OCI-LY1 (cell line): ENCODE measurements around the gene GAL3ST1.

ENCODE experiments used
- H2AFZ ChIP-seq: fragments of 200-600 bp; sonication (generic), shearing (Covaris generic); 2 replicates; pipeline ENCODE4 v1.6.0; 2014; ENCODE audit warnings: antibody characterized with exemption, mild to moderate bottlenecking, low read length
- H3F3A ChIP-seq: fragments of 200-600 bp; sonication (generic), shearing (Covaris generic); 2 replicates; pipeline ENCODE4 v1.6.0; 2014; ENCODE audit warnings: mild to moderate bottlenecking, antibody characterized with exemption, low read length, moderate library complexity; ENCODE audit not compliant: insufficient read depth
- H3K27ac ChIP-seq: fragments of 200-600 bp; sonication (generic); 2 replicates; pipeline ENCODE4 v1.5.1; 2014; ENCODE audit warnings: low read length, mixed run types, mild to moderate bottlenecking, low read depth; ENCODE audit not compliant: poor library complexity, severe bottlenecking
- H3K27me3 ChIP-seq: fragments of 200-600 bp; sonication (generic); 2 replicates; pipeline ENCODE4 v1.6.0; 2014; ENCODE audit warnings: antibody characterized with exemption, mild to moderate bottlenecking, low read length, moderate library complexity; ENCODE audit not compliant: insufficient read depth
- H3K36me3 ChIP-seq: fragments of 200-600 bp; sonication (generic); 2 replicates; pipeline ENCODE4 v1.6.1; 2014; ENCODE audit warnings: mild to moderate bottlenecking, antibody characterized with exemption, low read length, moderate library complexity, mixed read lengths; ENCODE audit not compliant: insufficient read depth
- H3K4me1 ChIP-seq: fragments of 200-600 bp; sonication (generic); 2 replicates; pipeline ENCODE4 v1.5.1; 2014; ENCODE audit warnings: mild to moderate bottlenecking, low read length, moderate library complexity; ENCODE audit not compliant: insufficient read depth, severe bottlenecking
- H3K4me2 ChIP-seq: fragments of 200-600 bp; sonication (generic), shearing (Covaris generic); 2 replicates; pipeline ENCODE4 v1.6.1; 2014; ENCODE audit warnings: low read length
- H3K4me3 ChIP-seq: fragments of 200-600 bp; sonication (generic); 2 replicates; pipeline ENCODE4 v1.5.1; 2014; ENCODE audit warnings: low read length, low read depth, mild to moderate bottlenecking, mixed read lengths; ENCODE audit not compliant: poor library complexity, severe bottlenecking
- H3K79me2 ChIP-seq: fragments of 200-600 bp; shearing (Covaris generic); 2 replicates; pipeline ENCODE4 v1.6.1; 2016; ENCODE audit warnings: mixed run types, low read length, mixed read lengths; ENCODE audit not compliant: insufficient read depth
- H3K9ac ChIP-seq: fragments of 200-600 bp; sonication (generic), shearing (Covaris generic); 2 replicates; pipeline ENCODE4 v1.6.1; 2014; ENCODE audit warnings: mild to moderate bottlenecking, low read length, mixed read lengths
- H3K9me2 ChIP-seq: fragments of 200-600 bp; sonication (generic), shearing (Covaris generic); 2 replicates; pipeline ENCODE4 v1.6.1; 2014; ENCODE audit warnings: low read depth, mild to moderate bottlenecking, low read length, mixed read lengths
- H3K9me3 ChIP-seq: fragments of 200-600 bp; shearing (Covaris generic); 2 replicates; pipeline ENCODE4 v1.6.1; 2014; ENCODE audit warnings: low read length, mixed read lengths
- H4K20me1 ChIP-seq: fragments of 200-600 bp; sonication (generic), shearing (Covaris generic); 2 replicates; pipeline ENCODE4 v1.6.0; 2016; ENCODE audit warnings: mild to moderate bottlenecking, low read length; ENCODE audit not compliant: insufficient read depth
- EZH2 ChIP-seq: fragments of 200-600 bp; sonication (generic), shearing (Covaris generic); IDR thresholded peaks from 2 replicates; pipeline ENCODE4 v1.8.0; 2017; ENCODE audit warnings: borderline replicate concordance, mixed run types, mild to moderate bottlenecking, antibody characterized with exemption, low read length, moderate library complexity, mixed read lengths
- TF ChIP-seq, protein P1 (sequence below): fragments of 200-600 bp; sonication (generic), shearing (Covaris generic); IDR thresholded peaks from 2 replicates; pipeline ENCODE4 v1.5.1; 2017; ENCODE audit warnings: mild to moderate bottlenecking, antibody characterized with exemption, low read length, moderate library complexity, mixed read lengths

Gene GAL3ST1

DNA sequence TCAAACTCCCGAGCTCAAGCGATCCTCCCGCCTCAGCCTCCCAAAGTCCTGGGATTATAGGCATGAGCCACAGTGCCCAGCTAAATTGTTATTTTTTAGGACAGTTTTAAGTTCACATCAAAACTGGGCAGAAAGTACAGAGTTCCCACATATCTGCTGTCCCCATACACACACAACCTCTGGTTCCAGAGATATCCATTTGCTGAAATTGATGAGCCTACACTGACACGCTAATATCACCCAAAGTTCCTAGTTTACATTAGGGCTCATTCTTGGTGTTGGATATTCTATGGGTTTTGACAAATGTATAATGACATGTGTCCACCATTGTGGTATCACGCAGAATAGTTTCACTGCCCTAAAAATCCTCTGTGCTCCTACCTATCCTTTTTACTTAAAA, 66.2 kb downstream of the GAL3ST1 start:
- Histone ChIP-seq H3K9me3 (no peaks in the 10 kb centered on the region), H3K36me3 (no peaks in the 10 kb centered on the region), H3K4me2 (no peak overlapping the region), H4K20me1 (no peaks in the 10 kb centered on the region), H3K9ac (no peak overlapping the region), H3K4me3 (no peak overlapping the region), H2AFZ (no peak overlapping the region), H3K9me2 (no peaks in the 10 kb centered on the region), H3K4me1 (no peaks in the 10 kb centered on the region), H3K27ac (no peak overlapping the region), H3K27me3 (no peaks in the 10 kb centered on the region), H3K79me2 (no peaks in the 10 kb centered on the region), H3F3A (no peaks in the 10 kb centered on the region)
- TF ChIP-seq, protein P1, sequence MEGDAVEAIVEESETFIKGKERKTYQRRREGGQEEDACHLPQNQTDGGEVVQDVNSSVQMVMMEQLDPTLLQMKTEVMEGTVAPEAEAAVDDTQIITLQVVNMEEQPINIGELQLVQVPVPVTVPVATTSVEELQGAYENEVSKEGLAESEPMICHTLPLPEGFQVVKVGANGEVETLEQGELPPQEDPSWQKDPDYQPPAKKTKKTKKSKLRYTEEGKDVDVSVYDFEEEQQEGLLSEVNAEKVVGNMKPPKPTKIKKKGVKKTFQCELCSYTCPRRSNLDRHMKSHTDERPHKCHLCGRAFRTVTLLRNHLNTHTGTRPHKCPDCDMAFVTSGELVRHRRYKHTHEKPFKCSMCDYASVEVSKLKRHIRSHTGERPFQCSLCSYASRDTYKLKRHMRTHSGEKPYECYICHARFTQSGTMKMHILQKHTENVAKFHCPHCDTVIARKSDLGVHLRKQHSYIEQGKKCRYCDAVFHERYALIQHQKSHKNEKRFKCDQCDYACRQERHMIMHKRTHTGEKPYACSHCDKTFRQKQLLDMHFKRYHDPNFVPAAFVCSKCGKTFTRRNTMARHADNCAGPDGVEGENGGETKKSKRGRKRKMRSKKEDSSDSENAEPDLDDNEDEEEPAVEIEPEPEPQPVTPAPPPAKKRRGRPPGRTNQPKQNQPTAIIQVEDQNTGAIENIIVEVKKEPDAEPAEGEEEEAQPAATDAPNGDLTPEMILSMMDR, result no peak
- TF ChIP-seq EZH2, result no peak

DNA sequence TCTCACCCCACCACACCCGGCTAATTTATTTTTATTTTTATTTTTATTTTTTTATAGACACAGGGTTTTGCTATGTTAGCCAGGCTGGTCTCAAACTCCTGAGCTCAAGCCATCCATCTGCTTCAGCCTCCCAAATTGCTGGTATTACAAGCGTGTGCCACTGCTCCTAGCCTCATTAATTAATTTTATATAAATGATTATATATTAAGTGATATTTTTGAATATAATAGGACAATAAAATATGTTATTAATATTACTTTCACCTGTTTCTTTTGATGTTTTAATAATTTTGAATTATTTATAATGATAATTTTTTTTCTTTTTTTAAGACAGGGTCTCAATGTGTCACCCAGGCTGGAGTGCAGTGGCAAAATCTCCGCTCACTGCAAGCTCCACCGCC, 66.8 kb downstream of the GAL3ST1 start:
- Histone ChIP-seq H3K4me3 (no peak overlapping the region), H3F3A (no peaks in the 10 kb centered on the region), H3K9me3 (no peaks in the 10 kb centered on the region), H3K9ac (no peak overlapping the region), H3K36me3 (no peaks in the 10 kb centered on the region), H3K9me2 (no peaks in the 10 kb centered on the region), H2AFZ (no peak overlapping the region), H3K79me2 (no peaks in the 10 kb centered on the region), H4K20me1 (no peaks in the 10 kb centered on the region), H3K27ac (no peak overlapping the region), H3K4me1 (no peaks in the 10 kb centered on the region), H3K4me2 (no peak overlapping the region), H3K27me3 (no peaks in the 10 kb centered on the region)
- TF ChIP-seq EZH2, result no peak
- TF ChIP-seq, protein P1, result no peak

DNA sequence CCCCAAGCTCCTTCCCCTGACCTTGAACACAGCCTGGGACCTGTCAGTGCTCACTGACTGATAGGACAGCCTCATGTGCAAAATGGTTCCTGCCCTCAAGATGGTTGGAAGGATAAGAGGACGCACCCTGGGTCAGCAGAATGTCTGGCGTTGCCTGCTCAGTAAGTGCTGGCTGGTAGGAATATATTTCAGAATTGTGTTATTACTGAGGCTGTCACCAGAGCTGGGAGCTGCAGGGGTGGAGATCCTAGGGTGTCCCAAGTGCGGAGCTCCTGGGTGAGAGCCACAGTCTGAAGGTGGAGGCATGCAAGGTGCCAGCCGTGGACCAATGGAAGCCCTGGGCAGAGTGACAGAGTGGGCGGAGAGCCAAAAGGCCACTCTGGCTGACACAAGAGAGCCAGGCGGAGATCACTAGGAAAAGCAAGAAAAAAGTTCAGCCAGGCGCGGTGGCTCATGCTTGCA, 67.9 kb downstream of the GAL3ST1 start:
- H3K36me3 ChIP-seq, result no peaks in the 10 kb centered on the region
- TF ChIP-seq, protein P1, result no peak
- TF ChIP-seq EZH2, result no peak
- H3K27ac ChIP-seq, result no peak overlapping the region
- no peaks in the 10 kb centered on the region for H3K9me2 ChIP-seq
- H3K4me2 ChIP-seq, result no peak overlapping the region
- no peaks in the 10 kb centered on the region for H3K4me1 ChIP-seq
- no peaks in the 10 kb centered on the region for H3F3A ChIP-seq
- no peak overlapping the region for H3K4me3 ChIP-seq
- H3K27me3 ChIP-seq, result no peaks in the 10 kb centered on the region
- no peaks in the 10 kb centered on the region for H4K20me1 ChIP-seq
- no peak overlapping the region for H3K9ac ChIP-seq
- H2AFZ ChIP-seq, result no peak overlapping the region
- no peaks in the 10 kb centered on the region for H3K79me2 ChIP-seq
- H3K9me3 ChIP-seq, result no peaks in the 10 kb centered on the region
